ENCODE data around the gene NAA11.
"Not testable (repeated sequence)": the region's sequence is repeated elsewhere in the genome, so short reads cannot be mapped to it uniquely, and the experiment has no call there.

Gene NAA11

GRCh38 chr4:79308137-79308536 is 17.7 kb downstream of the NAA11 start:
- no peak for DNase-seq

- no peak for DNase-seq
Measured at GRCh38 chr4:79306795-79307194, 19.1 kb downstream of the NAA11 start.

GRCh38 chr4:79300280-79300679 is 25.6 kb downstream of the NAA11 start:
- no peak for DNase-seq

DNA sequence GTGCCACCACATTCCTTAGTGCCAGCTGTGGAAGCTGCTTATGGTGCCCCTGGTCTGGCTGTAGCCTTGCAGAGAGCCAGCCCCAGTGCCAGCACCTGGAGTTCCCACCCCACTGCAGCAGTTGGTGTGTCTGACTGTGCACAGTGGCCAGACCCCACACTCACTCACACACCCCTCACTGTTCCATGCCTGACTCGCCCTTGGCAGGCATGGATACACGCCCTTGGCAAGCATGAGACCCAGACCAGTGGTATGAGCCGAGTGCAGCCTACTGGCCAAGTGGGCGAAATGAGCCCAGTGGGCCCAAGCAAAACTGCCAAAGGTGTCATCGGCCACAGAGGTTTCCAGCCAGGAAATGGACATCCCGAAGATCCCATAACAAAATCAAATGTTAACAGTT is 27.4 kb downstream of the NAA11 start:
- DNase-seq = no peak

- DNase-seq = no peak
Measured at GRCh38 chr4:79298027-79298426, 27.8 kb downstream of the NAA11 start.

- no peak for DNase-seq
Measured at GRCh38 chr4:79297479-79297878, 28.4 kb downstream of the NAA11 start.

- no peak for DNase-seq
Measured at GRCh38 chr4:79296768-79297428, 29.0 kb downstream of the NAA11 start.

GRCh38 chr4:79295086-79295485 is 30.8 kb downstream of the NAA11 start:
- DNase-seq = no peak

GRCh38 chr4:79294064-79294463 is 31.8 kb downstream of the NAA11 start:
- DNase-seq = no peak

GRCh38 chr4:79292008-79292407 is 33.9 kb downstream of the NAA11 start:
- no peak for DNase-seq

DNA sequence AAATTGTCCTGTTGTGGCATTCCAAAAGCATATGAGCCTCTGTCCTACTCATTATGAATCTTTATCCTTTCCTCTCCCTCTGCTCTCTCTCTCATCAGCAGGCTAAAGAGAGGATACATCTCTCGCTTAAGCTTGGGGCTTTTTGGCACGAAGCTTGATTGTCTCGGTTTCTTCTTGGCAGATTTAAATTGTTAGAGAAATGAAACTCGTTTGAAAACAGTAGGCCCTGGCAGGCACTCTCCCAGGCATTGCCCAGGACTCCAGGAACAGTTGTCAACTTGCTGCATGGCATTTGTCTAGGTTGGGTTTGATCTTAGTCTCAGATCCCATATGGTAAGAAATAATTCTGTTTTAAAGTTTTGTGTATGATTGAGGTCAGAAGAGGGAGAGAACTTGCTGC is 35.5 kb downstream of the NAA11 start:
- DNase-seq = no peak

DNA sequence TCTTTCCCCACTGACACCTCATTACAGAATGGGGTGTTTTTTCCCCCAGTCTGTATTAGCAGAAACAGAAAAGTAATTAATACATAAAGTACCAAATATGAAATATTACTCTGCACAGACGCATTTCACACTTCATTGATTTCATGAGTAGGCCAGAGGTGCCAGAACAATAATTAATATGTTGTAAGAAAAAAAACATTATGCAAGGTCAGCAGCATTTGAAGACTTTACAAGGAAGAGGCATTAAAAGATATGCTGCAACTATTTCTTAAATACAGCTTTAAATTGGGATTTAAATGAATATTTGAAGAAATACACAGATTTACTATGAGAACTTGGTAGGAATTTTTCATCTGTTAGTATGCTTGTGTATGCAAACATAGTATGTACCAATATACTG is 37.7 kb downstream of the NAA11 start:
- DNase-seq = no peak

DNA sequence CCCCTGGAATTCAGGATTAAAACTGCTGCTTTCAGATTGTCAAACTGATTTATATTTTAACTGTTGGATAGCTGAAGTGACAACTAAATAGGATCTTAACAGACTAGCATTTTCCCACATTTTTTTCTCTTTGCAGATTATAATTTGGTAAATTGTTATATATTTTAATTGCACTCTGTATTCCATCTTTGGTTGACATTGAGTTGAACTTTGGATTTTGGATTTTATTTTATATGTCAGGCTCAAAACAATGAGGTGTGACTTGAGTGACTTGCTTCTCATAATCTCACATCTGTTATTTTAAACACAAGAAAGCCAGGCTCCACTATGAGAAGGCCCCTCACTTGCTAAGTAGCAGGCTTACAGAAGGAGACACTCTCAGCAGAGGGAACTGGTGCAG is 38.1 kb downstream of the NAA11 start:
- no peak for DNase-seq

- DNase-seq = no peak
Measured at GRCh38 chr4:79287076-79287475, 38.8 kb downstream of the NAA11 start.

- no peak for DNase-seq
Measured at GRCh38 chr4:79281566-79282359, 44.1 kb downstream of the NAA11 start.

DNA sequence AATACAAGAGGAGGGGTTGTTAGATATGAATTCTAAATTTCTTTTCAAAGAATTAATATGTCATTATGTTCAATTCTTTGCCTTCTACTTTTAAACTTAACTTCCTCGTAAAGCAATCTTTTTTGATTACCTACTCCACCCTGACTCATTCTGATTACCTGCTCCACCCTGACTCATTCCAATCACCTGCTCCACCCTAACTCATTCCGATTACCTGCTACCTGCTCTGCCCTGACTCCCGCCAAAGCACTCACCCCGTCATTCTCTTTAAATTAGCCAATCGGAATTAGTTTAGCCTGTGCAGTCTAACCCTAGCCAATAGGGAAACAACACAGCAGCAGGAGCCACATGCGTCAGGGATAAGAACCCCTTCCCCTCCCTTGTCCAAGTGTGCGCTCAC is 48.4 kb downstream of the NAA11 start:
- DNase-seq = not testable (repeated sequence)

- DNase-seq = no peak
Measured at GRCh38 chr4:79273915-79274314, 51.9 kb downstream of the NAA11 start.

- DNase-seq = no peak
Measured at GRCh38 chr4:79272761-79273160, 53.1 kb downstream of the NAA11 start.

DNA sequence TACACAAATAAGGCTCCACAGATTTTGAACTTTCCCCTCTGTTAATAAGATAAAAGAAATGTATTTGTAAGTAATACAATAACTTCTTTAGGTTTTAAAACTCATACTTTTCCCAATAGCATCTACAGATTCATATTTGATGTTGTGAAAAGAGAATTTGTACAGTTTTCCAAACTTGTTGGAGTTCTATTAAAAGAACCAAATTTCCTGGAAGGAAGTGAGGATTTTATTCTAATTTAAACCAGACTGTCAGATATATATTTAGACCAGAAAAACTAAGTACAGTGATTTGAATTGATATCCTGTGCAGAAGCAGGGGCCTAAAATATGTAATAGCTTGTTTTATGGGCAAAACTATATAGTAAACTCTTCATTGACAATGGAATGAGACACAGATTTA is 53.7 kb downstream of the NAA11 start:
- no peak for DNase-seq

GRCh38 chr4:79267671-79268070 is 58.2 kb downstream of the NAA11 start:
- no peak for DNase-seq

All from GF-D8 (cell line).